GM21381 (cell line): ENCODE data around the gene CCDC15.

ENCODE experiments used
- ATAC-seq: cut with Tn5 transposase; IDR thresholded peaks from one replicate; pipeline ENCODE4 v1.9.1; 2021; ENCODE audit warnings: mild to moderate bottlenecking, moderate library complexity; ENCODE audit not compliant: unreplicated experiment

The CCDC15 gene

GRCh38 chr11:125063429-125064043 is 109.5 kb downstream of the CCDC15 start:
- ATAC-seq: peak; percentile 18

- no peak for ATAC-seq
Observed at GRCh38 chr11:125064070-125064469, 110.1 kb downstream of the CCDC15 start.

GRCh38 chr11:125068368-125068767 is 114.4 kb downstream of the CCDC15 start:
- ATAC-seq: no peak

GRCh38 chr11:125069008-125069407 is 115.0 kb downstream of the CCDC15 start:
- no peak for ATAC-seq

- ATAC-seq: no peak
Observed at GRCh38 chr11:125069796-125070195, 115.8 kb downstream of the CCDC15 start.

- ATAC-seq: peak; percentile 60
Observed at GRCh38 chr11:125070699-125071254, 116.8 kb downstream of the CCDC15 start.

GRCh38 chr11:125071435-125071834 is 117.4 kb downstream of the CCDC15 start:
- ATAC-seq: no peak

- no peak for ATAC-seq
Observed at GRCh38 chr11:125071846-125072217, 117.8 kb downstream of the CCDC15 start.

GRCh38 chr11:125072218-125072960 is 118.4 kb downstream of the CCDC15 start:
- ATAC-seq: peak; percentile 78

GRCh38 chr11:125072961-125073590 is 119.1 kb downstream of the CCDC15 start:
- no peak for ATAC-seq

- no peak for ATAC-seq
Observed at GRCh38 chr11:125073616-125074483, 119.8 kb downstream of the CCDC15 start.

GRCh38 chr11:125074511-125075241 is 120.7 kb downstream of the CCDC15 start:
- no peak for ATAC-seq

- ATAC-seq: no peak
Observed at GRCh38 chr11:125075242-125075625, 121.2 kb downstream of the CCDC15 start.

GRCh38 chr11:125075900-125076317 is 121.9 kb downstream of the CCDC15 start:
- no peak for ATAC-seq

- no peak for ATAC-seq
Observed at GRCh38 chr11:125076378-125076945, 122.5 kb downstream of the CCDC15 start.

- ATAC-seq: no peak
Observed at GRCh38 chr11:125078016-125078415, 124.0 kb downstream of the CCDC15 start.

- no peak for ATAC-seq
Observed at GRCh38 chr11:125078516-125079140, 124.6 kb downstream of the CCDC15 start.

- no peak for ATAC-seq
Observed at GRCh38 chr11:125079151-125079877, 125.3 kb downstream of the CCDC15 start.
